ENCODE data around the gene TUBA4B. TPM values are rescaled to one million over a fixed set of nuclear protein-coding genes. Genes with fewer than 3 reads are reported as not detected.

TUBA4B gene
- polyA plus RNA-seq, 1 donor = 0.20 TPM

DNA sequence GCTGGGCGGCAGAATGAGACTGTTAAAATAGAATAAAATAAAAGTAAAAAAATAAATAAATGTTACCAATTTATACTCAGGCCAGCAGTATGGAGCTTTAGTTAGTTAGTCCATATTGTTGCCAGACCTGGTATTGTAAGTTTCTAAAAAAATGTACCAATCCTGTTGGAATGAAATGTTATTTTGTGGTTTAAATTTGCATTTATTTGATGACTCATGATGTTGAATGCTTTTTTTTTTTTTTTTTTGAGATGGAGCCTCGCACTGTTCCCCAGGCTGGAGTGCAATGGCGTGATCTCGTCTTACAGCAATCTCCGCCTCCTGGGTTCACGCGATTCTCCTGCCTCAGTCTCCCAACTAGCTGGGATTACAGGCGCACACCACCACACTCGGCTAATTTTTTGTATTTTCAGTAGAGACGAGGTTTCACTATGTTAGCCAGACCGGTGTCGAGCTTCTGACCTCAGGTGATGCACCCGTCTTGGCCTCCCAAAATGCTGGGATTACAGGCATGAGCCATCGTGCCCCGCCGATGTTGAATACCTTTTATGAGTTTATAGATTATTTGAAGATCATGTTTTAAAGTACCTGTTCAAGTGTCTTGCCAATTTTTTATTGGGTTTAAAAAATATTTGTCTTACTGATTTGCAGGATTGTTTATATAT is 61.9 kb downstream of the TUBA4B start:
- no peak for DNase-seq (ENCODE audit: low read depth)

Other genes with a start within 250 kb of the TUBA4B start
- not detected for gene CFAP65, start 211.7 kb upstream of the TUBA4B start, polyA plus RNA-seq (ENCODE audit: insufficient read length)
- gene IHH, start 192.3 kb upstream of the TUBA4B start, polyA plus RNA-seq (ENCODE audit: insufficient read length) = not detected
- 11.6 TPM for gene NHEJ1, start 92.4 kb upstream of the TUBA4B start, polyA plus RNA-seq (ENCODE audit: insufficient read length)
- gene SLC23A3, start 83.2 kb upstream of the TUBA4B start, polyA plus RNA-seq (ENCODE audit: insufficient read length) = 1.3 TPM
- gene CNPPD1, start 76.3 kb upstream of the TUBA4B start, polyA plus RNA-seq (ENCODE audit: insufficient read length) = 34.2 TPM
- gene RETREG2, start 75.0 kb upstream of the TUBA4B start, polyA plus RNA-seq (ENCODE audit: insufficient read length) = 39.8 TPM
- gene ZFAND2B, start 46.5 kb upstream of the TUBA4B start, polyA plus RNA-seq (ENCODE audit: insufficient read length) = 21.0 TPM
- 31.9 TPM for gene ABCB6, start 34.3 kb upstream of the TUBA4B start, polyA plus RNA-seq (ENCODE audit: insufficient read length)
- 33.5 TPM for gene ATG9A, start 23.6 kb upstream of the TUBA4B start, polyA plus RNA-seq (ENCODE audit: insufficient read length)
- gene ANKZF1, start 23.4 kb upstream of the TUBA4B start, polyA plus RNA-seq (ENCODE audit: insufficient read length) = 26.8 TPM
- 3.6 TPM for gene GLB1L, start 7.8 kb upstream of the TUBA4B start, polyA plus RNA-seq (ENCODE audit: insufficient read length)
- 15.0 TPM for gene STK16, start 7.8 kb upstream of the TUBA4B start, polyA plus RNA-seq (ENCODE audit: insufficient read length)
- 139 TPM for gene TUBA4A, start 675 bp downstream of the TUBA4B start, polyA plus RNA-seq (ENCODE audit: insufficient read length)
- gene DNAJB2, start 26.1 kb downstream of the TUBA4B start, polyA plus RNA-seq (ENCODE audit: insufficient read length) = 82.4 TPM
- gene PTPRN, start 56.2 kb downstream of the TUBA4B start, polyA plus RNA-seq (ENCODE audit: insufficient read length) = 0.13 TPM
- gene RESP18, start 79.5 kb downstream of the TUBA4B start, polyA plus RNA-seq (ENCODE audit: insufficient read length) = not detected
- gene DNPEP, start 134.7 kb downstream of the TUBA4B start, polyA plus RNA-seq (ENCODE audit: insufficient read length) = 33.7 TPM
- 5,672 TPM for gene DES, start 165.1 kb downstream of the TUBA4B start, polyA plus RNA-seq (ENCODE audit: insufficient read length)
- 235 TPM for gene SPEG, start 181.6 kb downstream of the TUBA4B start, polyA plus RNA-seq (ENCODE audit: insufficient read length)
- gene GMPPA, start 245.6 kb downstream of the TUBA4B start, polyA plus RNA-seq (ENCODE audit: insufficient read length) = 22.8 TPM